Measurements from ENCODE around the gene RHPN2.
A peak's percentile ranks its signal among the peaks of the same experiment; 100 is the strongest.

The RHPN2 gene

DNA sequence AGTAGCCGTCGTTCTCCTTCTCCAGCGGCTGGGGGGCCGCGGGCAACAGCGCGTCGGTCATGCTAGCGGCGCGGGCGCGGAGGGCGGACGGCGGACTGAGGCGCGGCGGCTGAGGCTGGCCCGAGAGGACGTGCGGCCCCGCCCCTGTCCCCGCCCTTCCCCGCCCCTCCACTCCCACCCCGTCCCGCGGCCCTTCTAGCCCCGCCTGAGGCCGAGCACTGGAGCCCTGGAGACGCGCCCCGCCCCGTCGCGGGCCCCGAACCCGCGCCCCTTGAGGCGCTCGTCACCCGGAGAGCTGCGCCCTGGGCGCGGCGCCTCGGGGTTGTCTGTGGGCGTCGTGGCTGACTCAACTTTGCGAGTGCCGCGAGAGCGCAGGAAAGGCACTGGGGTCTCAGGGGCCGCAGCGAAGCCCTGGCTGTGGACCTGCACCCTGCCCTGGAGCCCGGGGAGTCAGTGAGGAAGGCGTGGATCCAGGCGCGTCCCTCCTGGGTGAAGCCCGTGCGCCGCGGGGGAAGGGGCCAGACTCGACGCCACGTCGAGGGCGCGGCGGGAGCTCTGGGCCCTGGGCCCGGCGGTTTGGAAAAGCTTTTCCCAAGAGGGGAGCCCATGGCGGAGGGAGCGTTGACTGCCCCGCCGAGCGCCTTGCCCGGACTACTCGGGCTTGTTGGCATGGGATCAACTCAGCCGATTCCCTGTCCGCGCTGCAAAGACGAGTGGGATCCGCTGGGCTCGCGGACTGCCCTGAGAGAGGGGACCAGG is at the start of gene RHPN2:
TSS of gene RHPN2 (minus strand) at position 97 of the 759 bp plus-strand sequence. CDS start at position 61, 36 bp downstream.
- DNase-seq = peak; percentile 11 to 12

DNA sequence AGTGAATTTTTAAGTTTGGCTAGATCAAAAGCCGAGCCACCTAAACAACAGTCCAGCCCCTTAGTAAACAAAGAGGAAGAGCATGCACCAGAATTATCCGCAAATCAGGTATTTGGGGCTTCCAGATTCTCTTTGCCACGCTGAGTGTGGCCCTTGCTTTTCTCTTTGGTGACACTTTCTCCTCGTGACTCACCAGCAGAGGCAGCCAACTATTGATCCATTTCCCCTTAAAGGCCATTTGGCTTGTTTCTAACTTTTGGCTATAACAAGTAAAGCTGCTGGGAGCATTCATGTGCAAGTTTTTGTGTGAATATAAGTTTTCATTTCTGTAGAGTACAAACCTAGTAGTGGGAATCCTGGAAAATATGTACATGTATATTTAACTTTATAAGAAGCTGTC is 49.6 kb upstream of the RHPN2 start:
- no peak for DNase-seq

DNA sequence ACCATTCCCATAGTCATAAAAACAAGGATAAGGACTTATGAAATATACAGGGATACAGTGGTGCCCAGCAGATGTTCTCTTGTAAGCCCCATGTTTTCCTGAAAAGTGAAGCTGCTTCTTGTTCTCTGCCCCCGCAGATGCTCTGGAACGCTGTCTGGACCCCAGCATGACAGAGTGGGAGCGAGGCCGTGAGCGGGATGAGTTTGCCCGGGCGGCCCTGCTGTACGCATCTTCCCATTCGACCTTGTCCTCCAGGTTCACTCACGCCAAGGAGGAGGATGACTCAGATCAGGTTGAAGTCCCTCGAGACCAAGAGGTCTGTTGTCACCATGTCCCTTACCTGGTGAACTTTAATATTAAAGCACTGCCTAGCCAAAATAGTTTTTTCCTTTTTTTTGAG is 46.9 kb upstream of the RHPN2 start:
- no peak for DNase-seq

DNA sequence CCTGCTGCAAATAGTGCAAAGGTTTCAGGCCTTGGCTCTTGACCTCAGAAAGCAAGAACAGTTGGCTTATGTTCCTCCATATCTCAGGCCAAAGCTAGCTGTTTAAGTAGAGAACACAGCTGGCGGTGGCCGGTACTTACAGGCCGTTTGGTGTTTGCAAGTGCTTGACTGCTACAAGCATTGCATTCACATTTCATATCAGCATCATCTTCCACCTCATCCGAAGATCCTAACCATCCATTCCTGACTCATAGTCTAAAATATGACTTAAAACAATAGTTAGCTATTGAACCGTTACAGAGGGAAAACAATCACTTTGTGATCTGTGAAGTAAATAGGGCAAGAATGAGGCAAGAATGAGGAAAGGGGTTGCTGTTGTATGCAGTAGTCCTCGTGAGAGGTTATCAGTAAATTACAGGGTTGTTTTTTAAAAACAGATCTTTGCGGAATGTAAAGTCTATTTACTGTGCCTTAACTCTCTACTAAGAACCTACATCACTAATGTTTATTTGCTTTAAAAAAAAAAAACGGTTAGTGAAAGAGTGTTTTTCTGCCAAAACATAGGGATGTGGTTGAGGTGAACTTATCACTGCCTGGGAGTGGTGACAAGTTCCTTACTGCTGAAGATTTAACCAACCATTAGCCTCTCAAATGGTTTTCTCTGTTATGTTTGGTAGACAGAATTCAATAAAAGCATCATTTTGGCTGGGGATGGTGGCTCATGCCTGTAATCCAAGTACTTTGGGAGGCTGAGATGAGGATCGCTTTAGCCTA is 45.6 kb upstream of the RHPN2 start:
- DNase-seq = no peak

DNA sequence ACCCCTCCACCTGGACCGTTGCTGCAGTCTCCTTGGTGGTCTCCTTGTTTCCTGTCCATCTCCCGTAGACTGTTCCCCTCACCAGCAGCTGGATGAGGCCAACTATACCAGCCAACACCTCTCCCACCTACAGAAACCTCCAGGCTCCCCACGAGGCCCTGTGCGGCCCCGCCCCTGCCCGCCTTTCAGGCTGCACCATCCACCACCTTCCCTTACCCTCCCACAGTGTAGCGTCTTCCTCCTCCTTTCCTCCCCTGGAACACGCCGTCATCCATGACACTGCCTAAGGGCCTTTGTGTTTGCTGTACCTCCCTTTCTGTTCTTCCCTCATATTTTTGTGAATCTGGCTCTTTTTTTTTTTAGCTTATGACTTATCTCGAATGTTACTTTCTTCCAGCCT is 43.5 kb upstream of the RHPN2 start:
- DNase-seq = no peak

DNA sequence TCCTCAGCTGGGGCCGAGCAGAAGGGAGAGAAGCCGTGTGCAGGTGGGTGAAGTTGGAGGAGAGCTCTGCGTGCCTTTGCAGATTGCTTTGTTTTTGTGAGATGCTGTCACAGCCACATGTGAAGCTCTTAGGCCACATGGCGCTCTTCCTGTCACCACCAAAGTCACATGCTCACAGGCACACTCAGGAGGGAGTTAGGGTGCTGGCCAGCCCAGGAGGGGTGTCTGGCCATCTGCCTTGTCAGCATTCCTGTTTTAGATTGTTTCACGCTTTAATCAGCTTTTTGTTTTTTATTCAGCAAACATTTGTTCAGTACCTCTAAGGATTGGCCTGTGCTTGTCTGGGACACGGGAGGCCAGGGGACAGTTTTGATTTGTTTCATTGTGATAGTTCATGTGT is 38.2 kb upstream of the RHPN2 start:
- no peak for DNase-seq

DNA sequence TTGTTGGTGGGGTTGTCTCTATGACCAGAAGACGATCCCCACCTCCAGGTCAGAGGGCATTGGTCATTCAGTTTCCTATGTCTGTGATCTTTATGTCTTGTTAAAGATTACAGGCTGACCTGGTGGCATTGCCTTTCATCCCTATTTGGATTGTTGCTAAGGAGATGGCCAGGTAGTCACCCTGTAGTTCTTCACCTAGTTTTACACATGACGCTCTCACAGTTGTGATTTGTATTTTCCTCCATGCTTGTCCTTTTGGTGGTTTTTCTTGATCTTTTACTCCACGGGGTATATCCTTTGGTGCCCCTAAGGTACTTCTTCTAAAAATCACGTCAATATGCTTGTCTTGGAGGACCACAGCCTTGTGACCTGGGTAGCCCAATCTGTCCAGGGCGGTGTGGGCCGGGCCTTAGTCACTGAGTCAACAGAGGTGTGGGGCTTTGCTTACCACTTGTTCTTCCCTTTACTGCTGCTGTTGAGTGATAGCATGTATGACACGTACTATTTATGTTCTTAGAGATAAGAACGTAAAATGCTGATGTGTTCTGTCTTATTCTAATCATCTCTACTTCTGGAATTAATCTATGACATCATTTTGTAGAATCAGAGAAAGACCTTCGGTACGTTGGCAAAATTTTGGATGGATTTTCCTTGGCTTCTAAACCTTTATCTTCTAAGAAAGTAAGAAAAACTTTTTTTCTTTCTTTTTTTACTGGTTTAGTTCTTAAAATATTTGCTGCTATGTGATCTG is 36.4 kb upstream of the RHPN2 start:
- no peak for DNase-seq

DNA sequence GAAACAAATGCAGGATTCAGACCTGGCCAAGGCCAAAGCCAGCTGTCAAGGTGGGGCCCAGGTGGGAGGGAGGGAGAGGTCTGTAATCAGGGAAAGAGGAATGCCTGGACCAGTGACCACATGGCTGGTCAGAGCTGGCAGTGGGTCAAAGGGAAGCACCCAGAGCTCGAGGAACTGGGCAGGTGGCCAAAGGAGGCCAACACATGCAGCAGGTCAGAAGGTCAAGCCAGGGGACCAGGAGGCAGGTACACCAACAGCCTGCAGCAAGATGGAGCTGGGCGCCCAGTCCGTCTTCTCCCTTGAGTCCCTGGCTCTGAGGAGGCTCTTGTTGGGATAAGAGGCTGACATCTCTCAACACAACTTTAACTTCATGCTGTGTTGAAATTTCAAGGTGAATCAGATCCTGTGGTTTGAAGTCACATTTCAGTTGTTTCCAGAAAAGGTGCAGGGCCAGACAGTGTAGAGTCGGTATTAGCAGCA is 33.4 kb upstream of the RHPN2 start:
- no peak for DNase-seq

DNA sequence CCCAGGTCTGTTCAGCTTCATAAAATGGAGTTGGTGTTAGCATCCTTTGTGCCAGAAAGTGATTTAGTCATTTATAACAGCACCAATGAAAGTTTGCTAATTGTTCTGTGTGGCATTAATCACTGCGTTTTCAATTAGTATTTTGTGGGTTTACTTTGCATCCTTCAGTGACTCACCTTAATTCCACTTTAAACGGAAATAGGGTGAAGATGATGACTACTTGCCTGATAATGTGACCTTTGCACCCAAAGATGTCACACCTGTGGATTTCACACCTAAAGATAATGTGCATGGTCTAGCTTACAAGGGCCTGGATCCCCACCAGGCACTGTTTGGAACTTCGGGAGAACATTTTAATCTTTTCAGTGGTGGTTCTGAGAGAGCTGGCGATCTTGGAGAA is 31.3 kb upstream of the RHPN2 start:
- no peak for DNase-seq

DNA sequence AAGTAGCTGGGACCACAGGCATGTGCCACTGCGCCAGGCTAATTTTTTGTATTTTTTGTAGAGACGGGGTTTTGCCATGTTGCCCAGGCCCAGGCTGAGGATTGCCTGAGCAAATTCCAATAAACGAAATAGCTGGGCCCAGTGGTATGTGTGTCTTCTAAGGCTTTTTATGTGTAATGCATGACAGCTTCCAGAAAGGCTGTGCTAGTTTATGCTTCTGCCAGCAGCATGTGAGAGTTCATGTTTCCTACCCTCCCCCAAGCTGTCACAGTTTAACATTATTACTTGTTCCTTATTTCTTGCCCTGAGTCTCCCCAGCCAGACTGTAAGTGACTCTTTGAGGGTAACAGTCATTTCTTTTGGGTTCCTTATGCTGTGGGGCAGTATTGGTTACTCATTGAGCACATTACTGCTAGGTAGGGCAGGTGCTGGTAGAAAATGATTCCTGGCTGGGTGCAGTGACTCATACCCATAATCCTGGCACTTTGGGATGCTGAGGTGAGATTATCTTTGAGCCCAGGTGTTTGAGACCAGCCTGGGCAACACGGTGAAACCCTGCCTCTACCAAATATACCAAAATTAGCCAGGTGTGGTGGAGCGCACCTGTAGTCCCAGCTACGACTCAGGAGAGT is 29.9 kb upstream of the RHPN2 start:
- DNase-seq = no peak

DNA sequence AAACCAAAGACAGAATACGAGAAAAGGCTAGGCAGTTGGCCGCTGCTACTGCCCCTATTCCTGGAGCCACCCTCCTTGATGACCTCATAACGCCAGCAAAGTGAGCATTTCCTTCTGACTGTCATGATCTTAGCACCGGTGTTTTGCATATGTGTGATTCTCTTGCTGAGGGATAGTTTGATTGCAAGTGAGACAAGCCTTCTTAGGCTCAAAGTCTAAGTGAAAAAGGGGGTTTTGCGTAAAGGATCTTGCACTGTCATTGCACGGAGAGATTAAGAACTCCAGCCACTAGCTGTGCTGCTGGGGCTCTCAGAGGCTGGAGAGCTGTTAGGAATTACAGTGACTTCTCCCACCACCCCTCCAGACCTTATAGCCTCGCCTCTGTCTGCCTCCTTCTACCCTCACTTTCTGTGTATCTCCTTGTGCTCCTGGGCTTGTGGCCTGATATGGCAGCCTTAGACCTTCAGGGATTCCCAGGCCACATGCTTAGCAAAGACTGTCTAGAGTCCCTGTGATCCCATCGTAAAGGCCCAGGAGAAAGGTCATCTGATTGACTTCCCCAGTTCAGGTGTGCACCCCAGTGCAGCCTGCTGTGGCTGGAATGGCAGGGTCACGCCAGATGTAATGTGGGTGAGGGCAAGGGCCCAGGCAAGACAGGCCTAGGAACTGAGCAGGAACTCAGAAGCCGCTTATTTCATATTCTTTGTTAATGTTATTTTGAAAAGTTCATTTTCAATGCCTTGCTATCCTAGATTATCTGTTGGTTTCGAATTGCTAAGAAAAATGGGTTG is 28.9 kb upstream of the RHPN2 start:
- no peak for DNase-seq

DNA sequence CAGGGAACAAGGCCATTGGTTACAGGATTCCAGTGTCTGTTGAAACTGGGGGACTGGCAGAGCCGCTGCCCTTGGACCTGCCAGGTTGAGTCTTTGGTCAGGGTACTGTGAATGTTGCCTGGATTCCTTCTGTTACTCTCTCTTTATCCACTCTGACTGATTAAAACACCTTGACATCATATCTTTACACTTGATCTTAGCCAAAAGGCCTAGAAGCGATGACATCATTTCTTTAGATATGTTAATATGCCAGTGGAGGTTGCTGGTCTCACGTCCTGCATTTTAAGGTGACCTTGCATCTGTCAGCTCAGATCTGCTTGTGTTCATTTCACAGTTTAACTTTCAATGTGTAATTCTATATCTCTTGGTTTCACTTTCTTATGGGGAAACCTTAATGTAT is 25.5 kb upstream of the RHPN2 start:
- DNase-seq = no peak

DNA sequence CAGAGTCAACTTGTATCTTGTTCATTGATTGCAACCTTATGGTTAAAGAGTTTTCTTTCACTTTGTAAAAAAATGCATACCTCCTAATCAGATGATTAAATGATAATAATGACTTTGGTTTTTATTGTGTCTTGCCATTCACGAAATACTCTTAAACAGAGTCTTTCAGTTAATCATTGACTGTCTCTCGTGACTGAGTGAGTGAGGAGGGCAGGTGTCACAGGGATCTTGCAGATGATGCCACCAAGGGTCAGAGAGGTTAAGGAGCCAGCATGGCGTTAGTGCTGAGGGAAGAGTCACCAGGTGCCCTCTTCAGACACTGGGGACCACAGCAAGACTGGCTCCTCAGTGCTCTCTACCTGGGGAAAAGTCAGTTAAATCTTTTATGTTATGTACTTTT is 24.3 kb upstream of the RHPN2 start:
- no peak for DNase-seq

DNA sequence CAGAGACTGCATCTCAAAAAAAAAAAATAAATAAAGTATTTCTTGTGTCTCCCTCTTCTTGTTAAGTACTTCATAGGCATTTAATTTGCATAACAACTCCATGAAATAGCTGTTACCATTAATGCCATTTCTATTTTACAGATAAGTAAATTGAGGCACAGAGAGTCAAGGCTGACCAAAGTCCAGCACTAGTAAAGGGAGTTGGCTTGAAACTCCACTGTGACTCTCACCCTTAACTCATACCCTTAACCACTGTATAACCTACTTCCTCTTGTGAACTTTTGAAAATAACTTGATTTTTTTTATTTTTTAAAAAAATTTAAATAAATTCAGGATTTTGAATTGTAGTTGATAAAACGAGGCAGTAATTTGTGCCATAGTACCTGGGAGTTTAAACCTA is 22.3 kb upstream of the RHPN2 start:
- DNase-seq = no peak

DNA sequence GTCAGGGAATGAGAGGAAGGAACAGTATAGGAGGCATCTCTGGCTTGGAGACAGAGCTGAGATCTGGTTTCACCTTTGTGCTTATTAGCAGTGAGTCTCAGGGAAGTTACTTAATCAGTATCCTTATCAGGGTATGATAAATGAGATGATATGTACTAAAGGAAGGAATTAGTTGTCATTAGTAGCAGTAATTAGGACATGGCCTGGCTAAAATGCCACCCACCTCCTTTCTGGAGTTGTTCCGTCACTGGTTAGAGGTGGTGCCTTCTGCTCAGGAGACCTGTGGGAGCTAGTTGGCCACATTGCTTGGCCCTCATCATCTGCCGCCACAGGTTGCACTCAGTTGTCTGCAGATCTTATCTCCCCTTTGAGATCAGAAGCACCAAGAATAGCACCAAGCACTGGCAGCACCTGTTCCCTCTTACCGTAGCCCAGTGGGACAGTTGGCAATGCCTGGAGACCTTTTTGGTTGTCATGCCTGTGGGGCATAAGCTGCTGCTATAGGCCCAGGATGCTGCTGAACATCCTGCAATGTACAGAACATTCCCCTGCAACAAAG is 21.0 kb upstream of the RHPN2 start:
- no peak for DNase-seq

DNA sequence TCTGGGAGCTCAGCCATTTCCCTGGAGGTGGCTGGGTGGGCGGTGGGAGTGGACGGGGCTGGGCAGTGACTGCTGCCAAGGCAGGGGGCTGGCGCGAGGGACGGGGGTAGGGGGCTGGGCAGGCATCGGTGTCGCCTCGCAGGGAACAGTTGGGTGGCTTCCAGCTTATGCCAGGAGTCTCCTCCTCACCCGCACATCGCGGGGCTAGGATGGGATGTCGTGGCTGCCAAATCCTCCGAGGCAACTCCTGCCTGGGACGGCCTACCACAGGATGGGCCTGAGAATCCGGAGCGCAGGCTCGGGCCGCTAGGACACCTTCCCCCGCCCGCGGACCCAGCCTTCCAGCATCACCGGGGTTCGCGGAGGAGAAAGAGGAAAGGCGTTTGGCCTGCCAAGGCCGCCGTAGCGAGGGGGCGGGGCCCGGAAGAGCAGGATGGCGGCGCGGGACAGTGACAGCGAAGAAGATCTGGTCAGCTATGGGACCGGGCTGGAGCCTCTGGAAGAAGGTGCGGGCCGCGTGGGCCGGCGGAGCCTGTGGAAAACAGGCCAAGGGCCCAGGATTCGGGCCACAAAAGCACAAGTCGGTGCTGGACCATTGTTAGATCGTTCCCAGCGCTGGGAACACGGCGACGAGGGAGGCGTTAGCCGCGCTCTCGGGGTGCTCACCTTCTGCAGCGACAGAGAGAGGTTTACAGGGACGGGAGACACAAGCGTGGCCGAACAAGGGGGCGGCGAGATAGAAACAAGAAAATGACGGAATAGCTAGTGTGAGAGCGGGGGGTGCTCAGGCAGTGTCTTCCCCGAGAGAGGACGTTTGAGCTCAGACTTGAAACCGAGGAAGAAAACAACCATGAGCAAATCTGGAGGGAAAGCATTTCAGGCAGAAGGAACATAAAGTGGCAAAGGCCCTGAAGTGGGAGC is 16.3 kb upstream of the RHPN2 start, which contains the start of gene GPATCH1:
TSS of gene GPATCH1 (plus strand) at position 421 of the 921 bp plus-strand sequence. CDS start at position 434, 13 bp downstream.
- DNase-seq = peak; percentile 67 to 87

DNA sequence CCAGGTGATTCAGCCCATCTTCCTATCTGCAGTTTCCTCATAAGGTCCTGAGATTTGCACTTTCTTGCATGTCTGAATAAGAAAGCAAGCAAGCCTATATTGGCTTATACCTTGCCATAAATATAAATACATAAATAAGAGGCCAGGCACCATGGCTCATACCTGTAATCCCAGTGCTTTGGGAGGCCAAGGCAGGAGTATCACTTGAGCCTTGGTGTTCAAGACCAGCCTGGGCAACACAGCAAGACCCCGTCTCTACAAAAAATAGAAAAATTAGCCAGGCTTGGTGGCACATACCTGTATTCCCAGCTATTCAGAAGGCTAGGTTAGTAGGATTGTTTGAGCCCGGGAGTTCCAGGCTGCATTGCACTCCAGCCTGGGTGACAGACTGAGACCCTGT is 10.8 kb upstream of the RHPN2 start:
- no peak for DNase-seq

DNA sequence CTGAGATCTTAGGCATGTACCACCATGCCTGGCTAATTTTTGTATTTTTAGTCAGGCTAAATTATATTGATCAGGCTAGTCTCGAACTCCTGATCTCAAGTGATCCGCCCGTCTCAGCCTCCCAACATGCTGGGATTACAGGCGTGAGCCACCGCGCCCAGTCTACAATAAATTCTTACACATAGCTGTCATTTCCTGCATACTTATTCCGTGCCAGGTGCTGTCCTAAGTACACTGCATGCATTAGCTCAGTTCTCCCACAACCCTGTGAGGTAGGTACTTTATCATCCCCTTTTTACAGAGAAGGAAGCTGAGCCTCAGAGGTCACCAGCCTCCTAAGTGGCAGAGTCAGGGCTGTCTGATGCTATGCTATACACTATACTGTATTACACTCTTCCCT is 7.2 kb upstream of the RHPN2 start:
- DNase-seq = no peak

DNA sequence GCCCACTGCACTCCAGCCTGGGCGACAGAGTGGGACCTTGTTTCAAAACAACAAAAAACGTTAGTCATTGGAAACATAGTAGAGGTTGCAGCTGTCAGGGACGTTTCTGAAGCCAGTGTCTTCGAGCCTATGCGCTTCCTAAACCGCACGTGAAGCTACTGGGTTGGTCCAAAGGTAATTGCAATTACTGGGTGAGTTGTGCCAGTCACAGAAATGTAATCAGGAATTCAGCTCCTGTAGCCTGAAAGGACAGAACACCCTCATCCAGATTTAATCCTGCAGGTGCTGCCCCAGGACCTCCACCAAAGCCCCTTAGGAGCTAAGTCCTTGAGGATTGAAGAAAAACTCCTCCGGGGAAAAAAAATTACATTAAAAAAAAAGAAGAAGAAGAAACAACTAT is 2.4 kb upstream of the RHPN2 start:
- DNase-seq = no peak

DNA sequence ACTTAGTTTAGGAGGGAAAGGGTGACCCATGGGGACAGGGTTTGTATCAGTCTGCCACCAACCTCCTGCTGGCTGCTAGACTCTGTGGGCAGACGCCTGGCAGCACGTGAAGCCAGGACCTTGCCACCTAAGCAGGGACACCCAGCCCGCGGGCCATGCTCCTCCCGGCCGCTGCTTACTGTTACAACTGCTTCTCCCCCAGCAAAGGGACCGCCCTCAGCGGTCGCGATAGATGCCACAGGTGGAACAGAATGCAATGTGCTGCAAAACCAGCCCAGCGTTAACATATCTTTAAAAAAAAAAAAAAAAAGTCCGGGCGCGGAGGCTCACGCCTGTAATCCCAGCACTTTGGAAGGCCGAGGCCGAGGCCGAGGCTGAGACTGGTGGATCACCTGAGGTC is 1.9 kb upstream of the RHPN2 start:
- DNase-seq = no peak

DNA sequence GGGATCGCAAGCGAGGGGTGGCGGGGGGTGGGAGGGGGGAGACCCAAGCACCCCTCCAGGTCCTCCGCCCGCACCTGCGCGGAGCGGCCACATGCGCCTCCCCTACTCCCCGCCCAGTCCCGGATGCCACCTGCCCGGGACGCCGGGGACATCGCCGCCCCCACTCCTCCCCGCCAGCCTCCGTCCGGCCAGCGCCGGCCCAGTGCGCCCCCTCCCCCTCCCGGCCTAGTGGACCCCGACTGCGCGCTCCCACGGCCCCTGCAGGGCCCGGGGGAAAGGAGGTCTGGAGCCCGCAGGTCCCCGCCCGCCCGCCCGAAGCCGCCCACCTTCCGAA is 263 bp downstream of the RHPN2 start:
- DNase-seq = no peak

All from inflammatory macrophage treated with lipopolysaccharide for 1 hour (primary cell).